Esophagus muscularis mucosa (tissue), 4 donors: ENCODE data around the gene NAXD. TPM values are rescaled to one million over a fixed set of nuclear protein-coding genes. Genes with fewer than 3 reads are reported as not detected.

Experiments used
- DNase-seq: peaks from one replicate; pipeline ENCODE4 v3.0.0-alpha.2; 2017; ENCODE audit errors: extremely low spot score
- H3K27ac ChIP-seq, 4 donors: fragments of 200-600 bp; sonication (generic); replicated peaks in 1 of 4; 1 replicate in 3 of 4; 2 replicates in 1 of 4; pipeline ENCODE4 v1.5.1; 2016 to 2019; ENCODE audit warnings: mild to moderate bottlenecking in 1 of 4
- H3K27me3 ChIP-seq, 4 donors: fragments of 200-600 bp; sonication (generic); one replicate each; pipeline versions ENCODE4 v1.5.1 to v1.6.0; 2016 to 2019
- H3K36me3 ChIP-seq, 4 donors: fragments of 200-600 bp; sonication (generic); one replicate each; pipeline ENCODE4 v1.5.1; 2016 to 2019
- H3K4me1 ChIP-seq, 4 donors: fragments of 200-600 bp; sonication (generic); one replicate each; pipeline ENCODE4 v1.5.1; 2016 to 2019
- H3K4me3 ChIP-seq, 4 donors: fragments of 200-600 bp; sonication (generic); 1 replicate in 2 of 4; 2 replicates in 2 of 4; pipeline ENCODE4 v1.5.1; 2016 to 2019; ENCODE audit warnings: mild to moderate bottlenecking in 4 of 4, moderate library complexity in 1 of 4
- H3K9me3 ChIP-seq, 4 donors: fragments of 200-600 bp; sonication (generic); 1 replicate in 3 of 4; 2 replicates in 1 of 4; pipeline ENCODE4 v1.5.1; 2016 to 2019
- CTCF ChIP-seq, 3 experiments: fragments of 200-600 bp in 2 of 3; fragments of 450-650 bp in 1 of 3; sonication (generic) in 2 of 3; IDR thresholded peaks; one replicate each; pipeline ENCODE4 v1.5.1; 2017 to 2019; ENCODE audit warnings: antibody characterized with exemption in 3 of 3, mild to moderate bottlenecking in 2 of 3, moderate library complexity in 1 of 3
- EP300 ChIP-seq: sonication (generic); formaldehyde crosslinking; IDR thresholded peaks from one replicate; pipeline ENCODE4 v1.6.1; 2017; ENCODE audit warnings: antibody characterized with exemption
- POLR2A ChIP-seq: fragments of 450-650 bp; IDR thresholded peaks from one replicate; pipeline ENCODE4 v1.6.1; 2017; ENCODE audit warnings: antibody characterized with exemption, moderate library complexity, mild to moderate bottlenecking, low read depth
- POLR2AphosphoS5 ChIP-seq, 2 donors: sonication (generic); formaldehyde crosslinking; IDR thresholded peaks; one replicate each; pipeline ENCODE4 v1.6.1; 2017; ENCODE audit warnings: antibody characterized with exemption in 2 of 2
- WGBS: methylation state at CpG from one replicate; pipeline ENCODE4 v1.1.5; 2018; 5-methylcytosine and 5-hydroxymethylcytosine counted together
- intact Hi-C: fragments of 100-400 bp; cut with DNase I; formaldehyde crosslinking; loops from one replicate; pipeline ENCODE4 v1.15.1; 2023
- total RNA-seq, 4 donors: library from RNA; depleted of rRNA; stranded (reverse); fragments of >200 nt; gene quantifications; one replicate each; pipeline versions ENCODE4 v1.1.0 to v1.2.1, GENCODE V29; 2016

Gene NAXD
- total RNA-seq, 4 donors from 2014 or later, result 29.9 to 34.5 (median 34.0) TPM

- peaks cover 30 to 75% (median 73%) of the 10 kb centered on the region in 4 donors for H3K4me1 ChIP-seq
- WGBS, result 82% methylated on average over 8 of the region's 8 CpGs
- H3K36me3 ChIP-seq, result peaks cover 0 to 11% (median 6%) of the 10 kb centered on the region in 4 donors
- H3K27ac ChIP-seq, result peak overlapping the region; percentile 92 to 98 (median 94)
- no peak for TF ChIP-seq POLR2A
- no peak for TF ChIP-seq POLR2AphosphoS5 (IDR thresholded peaks at IDR 0.05)
- no peak for TF ChIP-seq CTCF (IDR thresholded peaks at IDR 0.05)
- TF ChIP-seq EP300, result no peak
- no peaks in the 10 kb centered on the region for H3K9me3 ChIP-seq
- DNase-seq, result no peak
- H3K27me3 ChIP-seq, result no peaks in the 10 kb centered on the region
- H3K4me3 ChIP-seq, result no peak overlapping the region
- intact Hi-C loops, result loop anchor here (5.0 kb wide), 1 partner anchor 89 kb away; the partner anchor contains the start of gene CARS2
Measured at GRCh38 chr13:110618167-110618566, 2.8 kb downstream of the NAXD start.

GRCh38 chr13:110618780-110619179 lies 3.4 kb downstream of the NAXD start:
- 90% methylated on average over 9 of the region's 9 CpGs for WGBS
- DNase-seq, result no peak
- Histone ChIP-seq H3K4me1 (peaks cover 30 to 80% (median 75%) of the 10 kb centered on the region in 4 donors), H3K27ac (peak overlapping the region in 3 of 4 donors; percentile 92 to 98 (median 93)), H3K9me3 (no peaks in the 10 kb centered on the region), H3K27me3 (no peaks in the 10 kb centered on the region), H3K4me3 (no peak overlapping the region), H3K36me3 (peaks cover 0 to 17% (median 12%) of the 10 kb centered on the region in 4 donors)
- intact Hi-C loops, result loop anchor here (5.0 kb wide), 1 partner anchor 89 kb away; the partner anchor contains the start of gene CARS2
- no peak for TF ChIP-seq EP300
- TF ChIP-seq POLR2AphosphoS5 (IDR thresholded peaks at IDR 0.05), result peak in 1 of 2 donors; percentile 22

GRCh38 chr13:110620596-110620995 lies 5.3 kb downstream of the NAXD start:
- TF ChIP-seq EP300 (no peak), CTCF (IDR thresholded peaks at IDR 0.05) (no peak), POLR2A (no peak), POLR2AphosphoS5 (IDR thresholded peaks at IDR 0.05) (no peak)
- Histone ChIP-seq H3K36me3 (peaks cover 5 to 34% (median 27%) of the 10 kb centered on the region in 4 donors), H3K4me1 (peaks cover 26 to 87% (median 77%) of the 10 kb centered on the region in 4 donors), H3K9me3 (no peaks in the 10 kb centered on the region), H3K27ac (peak overlapping the region in 1 of 4 donors; percentile 20), H3K27me3 (no peaks in the 10 kb centered on the region), H3K4me3 (no peak overlapping the region)
- intact Hi-C loops, result no loop called here
- DNase-seq, result no peak
- 40% methylated on average over 2 of the region's 2 CpGs for WGBS

DNA sequence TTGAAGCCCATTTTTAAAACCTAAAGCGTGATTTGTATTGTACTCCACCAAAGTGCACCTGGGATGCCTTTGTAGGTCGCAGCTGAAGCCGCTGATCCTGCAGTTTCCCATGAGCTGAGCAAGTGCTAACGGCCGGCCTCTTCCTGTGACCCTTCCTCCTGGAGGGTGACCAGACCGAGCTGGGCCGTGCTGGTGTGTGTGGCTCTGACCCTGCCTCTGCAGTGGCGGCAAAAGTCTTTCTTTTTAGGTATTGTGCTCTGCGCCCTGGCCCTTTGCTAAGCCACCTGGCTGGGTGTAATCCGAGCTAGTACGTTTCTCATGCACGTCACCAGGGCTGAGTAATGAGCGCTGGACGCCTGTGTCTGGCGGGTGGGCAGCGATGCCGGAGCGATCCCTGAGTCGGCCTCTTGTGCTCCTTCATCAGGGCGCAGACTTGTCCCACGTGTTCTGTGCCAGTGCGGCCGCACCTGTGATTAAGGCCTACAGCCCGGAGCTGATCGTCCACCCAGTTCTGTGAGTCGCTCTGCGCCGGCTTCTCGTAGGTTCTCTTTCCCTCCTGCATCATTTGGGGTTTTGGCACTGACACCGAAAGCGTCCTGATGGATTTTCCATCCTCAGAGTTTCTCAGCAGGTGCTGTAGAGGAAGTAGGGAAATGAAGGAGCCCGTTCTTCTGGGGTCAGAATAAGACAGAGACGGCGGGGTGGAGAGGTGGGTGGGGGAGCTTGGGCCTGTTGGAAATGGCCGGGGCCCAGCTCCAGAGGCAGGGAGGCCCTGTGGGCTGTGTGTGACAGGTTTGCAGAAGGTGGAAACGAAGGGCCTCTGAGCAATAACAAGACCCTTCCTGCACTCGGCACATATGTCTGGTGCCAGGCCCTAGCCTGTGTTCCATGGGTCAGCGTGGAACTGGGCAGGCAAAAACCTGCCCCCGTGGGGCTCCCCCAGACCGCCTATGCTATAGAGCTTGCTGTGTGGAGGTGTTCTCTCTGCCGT lies 9.7 kb downstream of the NAXD start:
- Histone ChIP-seq H3K27me3 (no peaks in the 10 kb centered on the region), H3K4me1 (peaks cover 25 to 87% (median 78%) of the 10 kb centered on the region in 4 donors), H3K27ac (no peak overlapping the region), H3K36me3 (peaks cover 5 to 62% (median 53%) of the 10 kb centered on the region in 4 donors), H3K9me3 (no peaks in the 10 kb centered on the region), H3K4me3 (no peak overlapping the region)
- intact Hi-C loops, result no loop called here
- no peak for DNase-seq
- 86% methylated on average over 34 of the region's 41 CpGs for WGBS
- TF ChIP-seq EP300 (no peak), POLR2A (no peak)

DNA sequence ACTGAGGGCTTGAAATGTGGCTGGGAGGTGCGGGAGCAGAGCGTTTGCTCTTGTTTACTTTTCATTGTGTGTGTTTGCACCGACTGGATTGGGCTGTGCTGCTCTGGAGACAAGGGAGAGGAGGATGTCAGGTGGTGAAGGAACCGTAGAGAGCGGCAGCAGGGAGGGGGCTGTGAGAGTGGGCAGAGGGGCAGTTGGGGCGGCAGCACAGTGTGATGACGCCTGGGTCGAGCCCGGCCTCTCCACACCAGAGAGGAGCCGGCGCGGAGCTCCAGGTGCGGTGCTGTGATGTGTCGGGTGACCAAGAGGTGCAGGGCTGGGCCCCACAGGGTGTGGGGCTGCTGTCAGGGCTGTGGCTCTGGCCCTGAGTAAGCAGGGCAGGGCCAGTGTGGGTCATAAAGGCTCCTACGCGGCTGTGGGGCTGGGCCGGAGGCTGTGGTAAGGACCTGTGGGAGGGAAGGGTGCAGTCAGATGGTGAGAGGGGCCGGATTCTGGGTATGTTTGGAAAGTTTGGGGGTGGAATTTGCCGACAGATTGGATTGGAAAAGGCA lies 10.5 kb downstream of the NAXD start:
- H3K27me3 ChIP-seq, result no peaks in the 10 kb centered on the region
- no peak for DNase-seq
- no peaks in the 10 kb centered on the region for H3K9me3 ChIP-seq
- TF ChIP-seq EP300, result no peak
- TF ChIP-seq POLR2A, result no peak
- TF ChIP-seq CTCF (IDR thresholded peaks at IDR 0.05), result no peak
- TF ChIP-seq POLR2AphosphoS5 (IDR thresholded peaks at IDR 0.05), result no peak
- WGBS, result 84% methylated on average over 19 of the region's 19 CpGs
- no peak overlapping the region for H3K27ac ChIP-seq
- intact Hi-C loops, result no loop called here
- no peak overlapping the region for H3K4me3 ChIP-seq
- peaks cover 27 to 86% (median 76%) of the 10 kb centered on the region in 4 donors for H3K4me1 ChIP-seq
- H3K36me3 ChIP-seq, result peaks cover 5 to 62% (median 53%) of the 10 kb centered on the region in 4 donors
